HepG2 (cell line): ENCODE data around the gene IWS1. TPM values are rescaled to one million over a fixed set of nuclear protein-coding genes. Genes with fewer than 3 reads are reported as not detected.

Experiments
- CENPBD1 ChIP-seq: sonication (generic); formaldehyde crosslinking; IDR thresholded peaks from 2 replicates; pipeline ENCODE4 v1.8.0; 2022; ENCODE audit warnings: missing genetic modification reagents, low read depth, mild to moderate bottlenecking, borderline replicate concordance
- CHD2 ChIP-seq: IDR thresholded peaks from 2 replicates; pipeline ENCODE4 v1.6.1; 2011; ENCODE audit warnings: low read depth, low read length, improper control_type of control experiment
- E2F5 ChIP-seq: sonication (generic); formaldehyde crosslinking; conservative IDR thresholded peaks from 2 replicates; pipeline ENCODE4 v1.4.0; 2020; ENCODE audit warnings: missing genetic modification reagents
- EP300 ChIP-seq, 3 experiments: sonication (generic) in 1 of 3; formaldehyde crosslinking in 1 of 3; IDR thresholded peaks; 2 replicates each; pipeline versions ENCODE4 v1.5.1 to v1.6.1; 2011 to 2020; ENCODE audit warnings: low read depth in 2 of 3, low read length in 2 of 3, borderline replicate concordance in 1 of 3, improper control_type of control experiment in 1 of 3, mild to moderate bottlenecking in 1 of 3, missing genetic modification reagents in 1 of 3, moderate library complexity in 1 of 3
- GMEB1 ChIP-seq: sonication (generic); formaldehyde crosslinking; IDR thresholded peaks from 2 replicates; pipeline ENCODE4 v1.5.1; 2020; ENCODE audit warnings: missing genetic modification reagents, mild to moderate bottlenecking, borderline replicate concordance
- HOXA5 ChIP-seq: sonication (generic); formaldehyde crosslinking; IDR thresholded peaks from 2 replicates; pipeline ENCODE4 v1.4.0; 2020; ENCODE audit warnings: missing genetic modification reagents
- KMT2B ChIP-seq: IDR thresholded peaks from 2 replicates; pipeline ENCODE4 v1.6.1; 2016; ENCODE audit warnings: missing genetic modification reagents, missing compliant biosample characterization
- NFE2 ChIP-seq: sonication (generic); formaldehyde crosslinking; IDR thresholded peaks from 2 replicates; pipeline ENCODE4 v1.4.0; 2020; ENCODE audit warnings: missing genetic modification reagents
- NKX3-1 ChIP-seq: sonication (generic); formaldehyde crosslinking; IDR thresholded peaks from 2 replicates; pipeline ENCODE4 v1.5.0; 2020; ENCODE audit warnings: missing genetic modification reagents
- PTBP1 ChIP-seq: fragments of 200-400 bp; formaldehyde crosslinking; IDR thresholded peaks from 2 replicates; pipeline ENCODE4 v1.6.1; 2018; ENCODE audit warnings: low read length, low read depth; ENCODE audit not compliant: poor library complexity, severe bottlenecking
- TMF1 ChIP-seq: sonication (generic); formaldehyde crosslinking; IDR thresholded peaks from 2 replicates; pipeline ENCODE4 v1.8.1; 2022; ENCODE audit warnings: low read depth, missing genetic modification reagents
- TOE1 ChIP-seq: sonication (generic); formaldehyde crosslinking; IDR thresholded peaks from 2 replicates; pipeline ENCODE4 v1.4.0; 2020; ENCODE audit warnings: mild to moderate bottlenecking, missing genetic modification reagents
- TRIM24 ChIP-seq: sonication (generic); formaldehyde crosslinking; IDR thresholded peaks from 2 replicates; pipeline ENCODE4 v1.8.0; 2022; ENCODE audit warnings: mild to moderate bottlenecking, missing genetic modification reagents
- ZBTB21 ChIP-seq: sonication (generic); formaldehyde crosslinking; IDR thresholded peaks from 2 replicates; pipeline ENCODE4 v1.4.0; 2020; ENCODE audit warnings: missing genetic modification reagents
- ZFP36L1 ChIP-seq: sonication (generic); formaldehyde crosslinking; IDR thresholded peaks from 2 replicates; pipeline ENCODE4 v1.8.0; 2022; ENCODE audit warnings: mild to moderate bottlenecking, missing genetic modification reagents, moderate library complexity
- ZNF3 ChIP-seq: IDR thresholded peaks from 2 replicates; pipeline ENCODE4 v1.7.0; 2017; ENCODE audit warnings: inconsistent platforms
- ZNF569 ChIP-seq: sonication (generic); formaldehyde crosslinking; IDR thresholded peaks from 2 replicates; pipeline ENCODE4 v1.5.0; 2020; ENCODE audit warnings: mild to moderate bottlenecking, missing genetic modification reagents, moderate library complexity, borderline replicate concordance
- ZNF616 ChIP-seq: sonication (generic); formaldehyde crosslinking; IDR thresholded peaks from 2 replicates; pipeline ENCODE4 v1.5.0; 2020; ENCODE audit warnings: low read depth, mild to moderate bottlenecking, missing genetic modification reagents
- ZNF770 ChIP-seq: sonication (generic); formaldehyde crosslinking; IDR thresholded peaks from 2 replicates; pipeline ENCODE4 v1.5.0; 2020; ENCODE audit warnings: mild to moderate bottlenecking, missing genetic modification reagents
- ZNF773 ChIP-seq: sonication (generic); formaldehyde crosslinking; IDR thresholded peaks from 2 replicates; pipeline ENCODE4 v1.4.0; 2020; ENCODE audit warnings: missing genetic modification reagents, borderline replicate concordance
- ZUFSP ChIP-seq: sonication (generic); formaldehyde crosslinking; IDR thresholded peaks from 2 replicates; pipeline ENCODE4 v1.9.0; 2021; ENCODE audit warnings: missing genetic modification reagents, mild to moderate bottlenecking, borderline replicate concordance
- polyA plus RNA-seq, 8 experiments: library from polyadenylated mRNA; depleted of rRNA in 3 of 8; stranded (reverse) in 7 of 8; unstranded in 1 of 8; fragments of >200 nt; fragmentation: Illumina TruSeq in 4 of 8; extraction: Trizol in 4 of 8; gene quantifications; 2 replicates each; pipeline versions ENCODE4 v1.2.1 to v1.2.3, GENCODE V29; 2011 to 2016; ENCODE audit warnings: low read depth in 4 of 8, missing spikeins in 1 of 8, mixed read lengths in 1 of 8; ENCODE audit not compliant: insufficient read depth in 1 of 8
- total RNA-seq, 5 experiments: library from RNA; depleted of rRNA; stranded (reverse); fragments of >200 nt; fragmentation: Illumina TruSeq; extraction: Trizol; gene quantifications; 2 replicates each; pipeline ENCODE4 v1.2.3, GENCODE V29; 2016; ENCODE audit warnings: low read depth in 1 of 5

The IWS1 gene
- total and polyA plus RNA-seq, 2 of the 13 experiments (the other 11 are each of a cell fraction or from before 2014, with no cell fraction given) = 28.9 to 62.3 TPM

GRCh38 chr2:127453392-127454171, 72.7 kb downstream of the IWS1 start (continued):
- TF ChIP-seq PTBP1 (no peak), ZBTB21 (CRISPR knock-in tag) (no peak), NFE2 (no peak), E2F5 (CRISPR knock-in tag) (no peak), ZUFSP (CRISPR knock-in tag) (no peak), KMT2B (CRISPR knock-in tag) (no peak; the same call in 1 of the 2 replicates), NKX3-1 (no peak), TMF1 (no peak), ZNF770 (CRISPR knock-in tag) (peak; percentile 83), ZFP36L1 (CRISPR knock-in tag) (no peak), HOXA5 (CRISPR knock-in tag) (peak; percentile 65; the same call in 1 of the 2 replicates), GMEB1 (peak; percentile 69), ZNF773 (no peak), ZNF616 (CRISPR knock-in tag) (no peak; the same call in 1 of the 2 replicates), ZNF569 (no peak), CENPBD1 (CRISPR knock-in tag) (0 out of 2 replicates have a peak, but pooled peaks have one; percentile 38), TOE1 (CRISPR knock-in tag) (no peak), CHD2 (no peak), TRIM24 (CRISPR knock-in tag) (no peak), EP300 (IDR thresholded peaks at IDR 0.05; ENCODE audit: low read depth in 2 of 2, low read length in 2 of 2) (peak in 1 of 2 experiments; percentile 51; a peak in 2 of 4 replicates), EP300 (CRISPR knock-in tag; IDR thresholded peaks at IDR 0.05; ENCODE audit: borderline replicate concordance) (no peak), ZNF3 (CRISPR knock-in tag) (no peak)
